GM19025 (cell line): Measurements from ENCODE around the gene PTTG1IP.
"Not testable (repeated sequence)": the region's sequence is repeated elsewhere in the genome, so short reads cannot be mapped to it uniquely, and the experiment has no call there.

ENCODE experiments used
- ATAC-seq: cut with Tn5 transposase; IDR thresholded peaks from one replicate; pipeline ENCODE4 v1.9.1; 2021; ENCODE audit warnings: mild to moderate bottlenecking, low read depth, moderate library complexity; ENCODE audit not compliant: unreplicated experiment

The PTTG1IP gene

DNA sequence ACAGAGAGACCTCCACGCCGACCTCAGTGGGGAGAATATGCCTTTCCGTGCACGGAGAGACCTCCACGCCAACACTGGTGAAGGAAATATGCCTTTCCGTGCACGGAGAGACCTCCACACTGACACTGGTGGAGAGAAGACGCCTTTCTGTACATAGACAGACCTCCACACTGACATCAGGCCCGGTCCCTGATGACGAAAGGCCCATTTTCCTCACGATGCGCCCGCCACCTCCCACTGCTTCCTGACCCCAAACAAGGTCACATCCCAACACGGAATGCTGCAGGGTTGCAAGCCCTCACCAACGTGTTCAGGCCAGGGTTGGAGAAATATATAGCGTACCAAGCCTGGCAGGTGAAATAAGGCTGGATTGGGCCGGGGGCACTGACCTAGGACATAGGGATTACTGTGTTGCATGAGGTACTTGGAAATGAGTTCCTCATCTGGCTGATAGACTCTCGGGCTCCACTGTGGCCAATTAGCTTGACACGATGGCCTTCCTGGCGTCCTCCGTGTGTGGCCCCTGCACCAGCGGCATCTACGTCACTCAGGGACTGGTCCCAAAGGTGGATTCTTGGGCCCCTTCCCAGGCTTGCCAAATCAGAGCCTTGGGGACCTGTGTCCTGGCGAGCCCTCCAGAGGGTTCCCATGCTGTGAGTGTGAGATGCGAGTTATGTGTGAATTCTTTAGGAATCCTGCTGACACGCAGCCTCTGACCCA is 39.1 kb downstream of the PTTG1IP start:
- ATAC-seq: no peak

- no peak for ATAC-seq
These were observed 39.8 kb downstream of the PTTG1IP start for GRCh38 chr21:44833663-44834062.

DNA sequence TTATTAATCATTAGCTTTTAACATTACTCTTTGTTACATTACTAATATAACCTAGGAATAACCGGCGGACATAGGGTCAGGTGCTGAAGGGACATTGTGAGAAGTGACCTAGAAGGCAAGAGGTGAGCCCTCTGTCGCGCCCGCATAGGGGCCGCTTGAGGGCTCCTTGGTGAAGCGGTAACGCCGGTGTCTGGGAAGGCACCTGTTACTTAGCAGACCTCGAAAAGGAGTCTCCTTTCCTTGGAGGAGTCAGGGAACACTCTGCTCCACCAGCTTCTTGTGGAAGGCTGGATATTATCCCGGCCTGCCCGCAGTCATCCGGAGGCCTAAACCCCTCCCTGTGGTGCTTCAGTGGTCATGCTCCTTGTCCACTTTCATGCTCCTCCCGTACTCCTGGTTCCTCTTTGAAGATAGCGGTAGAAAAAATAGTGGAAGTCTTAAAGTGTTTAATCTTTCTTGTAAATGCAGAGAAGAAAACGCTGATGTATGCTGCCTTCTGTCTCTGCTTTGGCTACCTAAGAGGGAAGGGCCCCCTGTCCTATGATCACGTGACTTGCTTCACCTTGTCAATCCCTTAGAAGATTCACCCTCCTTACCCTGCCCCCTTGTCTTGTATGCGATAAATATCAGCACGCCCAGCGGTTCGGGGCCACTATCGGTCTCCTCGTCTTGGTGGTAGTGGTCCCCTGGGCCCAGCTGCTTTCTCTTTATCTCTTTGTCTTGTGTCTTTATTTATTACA is 40.8 kb downstream of the PTTG1IP start:
- ATAC-seq: not testable (repeated sequence)

DNA sequence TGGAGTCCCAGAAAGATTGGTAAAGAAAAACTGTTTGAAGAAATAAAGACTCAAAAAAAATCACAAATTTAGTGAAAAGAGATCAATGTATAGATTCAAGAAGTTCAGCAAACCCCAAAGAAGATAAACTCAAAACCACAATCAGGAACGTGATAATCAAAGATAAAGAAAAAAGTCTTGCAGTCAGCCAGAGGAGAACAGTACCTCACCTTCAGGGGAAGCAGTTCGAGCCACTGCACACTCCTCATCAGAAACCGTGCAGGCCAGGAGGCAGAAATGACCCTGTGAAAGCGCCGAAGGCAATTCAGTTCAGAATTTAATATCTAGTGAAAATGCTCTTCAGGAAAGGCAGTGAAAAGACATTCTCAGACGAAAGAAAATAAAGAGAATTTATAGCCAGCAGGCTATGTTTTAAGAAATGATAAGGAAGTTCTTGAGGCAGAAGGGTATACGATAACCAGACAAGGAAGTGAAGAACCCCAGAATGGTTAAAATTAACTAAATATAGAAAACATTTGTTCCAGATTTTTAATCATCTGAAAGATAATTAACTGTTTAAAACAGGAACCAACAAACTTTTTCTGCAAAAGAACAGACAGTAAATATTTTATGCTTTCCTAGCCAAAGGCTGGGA is 42.1 kb downstream of the PTTG1IP start:
- no peak for ATAC-seq

DNA sequence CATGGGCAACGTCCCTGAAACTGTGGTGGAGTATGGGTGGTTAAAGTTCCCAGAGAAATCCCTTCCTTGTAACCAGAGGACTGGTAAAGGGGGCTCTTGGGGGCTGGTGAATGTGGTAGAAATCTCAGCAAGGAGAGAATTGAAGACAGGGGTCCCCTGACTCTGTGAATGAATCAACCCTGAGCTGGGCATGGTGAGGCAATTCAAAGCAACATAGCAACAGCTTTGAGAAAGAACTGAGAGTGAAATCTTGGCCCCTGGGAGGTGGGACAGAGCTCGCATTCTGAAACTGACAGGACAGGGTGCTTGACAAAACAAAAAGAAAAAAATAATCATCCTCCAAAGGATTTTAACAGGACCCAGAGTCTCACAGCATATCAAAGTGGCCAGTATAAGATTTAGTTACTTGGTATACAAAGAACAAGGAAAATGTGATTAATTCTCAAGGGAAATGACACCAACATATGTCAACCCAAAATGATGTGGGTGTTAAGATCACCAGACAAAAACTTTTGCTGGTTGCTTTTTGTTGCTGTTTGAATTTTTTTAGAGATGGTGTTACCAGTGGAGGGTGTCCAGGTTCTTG is 43.9 kb downstream of the PTTG1IP start:
- no peak for ATAC-seq

DNA sequence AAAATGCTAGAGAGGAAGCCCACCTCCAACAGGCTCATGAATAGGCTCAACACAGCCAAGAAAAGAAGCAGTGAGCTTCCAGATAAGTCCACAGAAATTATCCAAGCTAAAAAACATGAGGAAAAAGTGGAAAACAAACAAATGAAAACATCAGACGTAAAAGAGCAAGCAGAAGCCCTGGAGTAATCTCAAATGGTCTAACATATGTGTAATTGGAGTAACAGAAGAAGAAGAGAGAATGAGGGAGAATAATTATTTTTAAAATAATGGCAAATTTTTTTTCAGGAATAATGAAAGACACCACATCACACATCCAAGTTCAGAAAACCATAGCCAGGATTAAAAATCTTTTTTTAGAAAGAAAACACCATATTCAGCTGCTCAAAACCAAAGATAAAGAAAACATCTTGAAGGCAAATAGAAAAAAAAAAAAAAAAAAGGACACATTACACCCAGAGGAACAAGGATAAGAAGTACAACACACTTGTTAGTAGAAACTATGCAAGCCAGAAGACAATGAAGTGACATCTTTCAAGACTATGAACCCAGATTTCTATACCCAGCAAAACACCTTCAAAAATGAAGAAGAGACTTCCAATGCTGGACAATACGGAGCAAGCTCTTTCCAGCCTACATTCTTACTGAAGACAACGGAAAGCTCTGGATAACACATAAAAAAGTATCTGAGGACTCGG is 45.0 kb downstream of the PTTG1IP start:
- no peak for ATAC-seq

DNA sequence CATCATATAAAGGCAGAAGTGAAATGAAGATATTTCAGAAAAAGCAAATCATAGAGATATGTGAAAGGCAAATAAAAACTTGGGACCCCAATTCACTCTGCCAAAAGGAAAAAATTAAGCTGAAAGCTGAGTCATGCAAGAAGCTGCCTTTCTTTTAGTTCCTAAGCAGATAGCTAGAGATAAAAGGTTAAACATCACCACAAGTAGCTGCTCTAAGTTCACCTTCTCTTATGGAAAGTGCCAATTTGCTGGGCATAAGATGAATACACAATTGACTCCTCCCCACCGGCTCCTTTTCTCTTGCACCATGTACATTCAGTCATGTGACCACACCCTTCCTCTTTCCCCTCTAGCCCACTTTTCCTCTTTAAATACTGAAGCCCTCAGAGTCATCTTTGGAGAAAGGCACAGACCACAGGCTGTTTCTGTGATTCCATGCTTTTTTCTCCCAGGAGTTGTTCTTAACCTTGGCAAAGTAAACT is 50.3 kb downstream of the PTTG1IP start:
- no peak for ATAC-seq

DNA sequence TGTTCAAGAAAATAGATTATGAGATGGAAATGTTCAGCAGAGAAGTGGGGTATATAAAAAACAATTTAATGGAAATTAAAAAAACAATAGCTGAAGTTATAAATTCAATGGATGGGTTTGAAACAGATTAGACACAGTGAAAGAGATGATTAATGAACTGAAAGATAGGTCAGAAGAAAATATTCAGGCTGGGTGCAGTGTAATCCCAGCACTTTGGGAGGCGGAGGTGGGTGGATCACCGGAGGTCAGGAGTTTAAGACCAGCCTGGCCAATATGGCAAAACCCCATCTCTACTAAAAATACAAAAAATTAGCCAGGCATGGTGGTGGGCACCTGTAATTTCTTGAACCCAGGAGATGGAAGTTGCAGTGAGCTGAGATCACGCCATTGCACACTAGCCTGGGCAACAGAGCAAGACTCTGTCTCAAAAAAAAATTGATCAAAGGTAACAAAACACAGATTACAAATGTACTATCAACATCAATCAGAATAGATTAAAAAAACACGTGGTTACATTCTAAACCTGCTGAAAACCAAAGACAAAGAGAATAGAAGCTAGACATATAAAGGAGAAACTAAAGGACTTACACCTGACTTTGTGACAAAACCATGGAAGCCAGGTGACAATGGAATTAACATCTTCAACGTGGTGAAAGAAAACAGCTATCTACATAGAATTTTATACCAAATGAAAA is 50.9 kb downstream of the PTTG1IP start:
- ATAC-seq: no peak

- ATAC-seq: no peak
These were observed 52.6 kb downstream of the PTTG1IP start for GRCh38 chr21:44820851-44821250.

- no peak for ATAC-seq
These were observed 53.9 kb downstream of the PTTG1IP start for GRCh38 chr21:44819283-44820243.

- no peak for ATAC-seq
These were observed 54.9 kb downstream of the PTTG1IP start for GRCh38 chr21:44818640-44819011.

DNA sequence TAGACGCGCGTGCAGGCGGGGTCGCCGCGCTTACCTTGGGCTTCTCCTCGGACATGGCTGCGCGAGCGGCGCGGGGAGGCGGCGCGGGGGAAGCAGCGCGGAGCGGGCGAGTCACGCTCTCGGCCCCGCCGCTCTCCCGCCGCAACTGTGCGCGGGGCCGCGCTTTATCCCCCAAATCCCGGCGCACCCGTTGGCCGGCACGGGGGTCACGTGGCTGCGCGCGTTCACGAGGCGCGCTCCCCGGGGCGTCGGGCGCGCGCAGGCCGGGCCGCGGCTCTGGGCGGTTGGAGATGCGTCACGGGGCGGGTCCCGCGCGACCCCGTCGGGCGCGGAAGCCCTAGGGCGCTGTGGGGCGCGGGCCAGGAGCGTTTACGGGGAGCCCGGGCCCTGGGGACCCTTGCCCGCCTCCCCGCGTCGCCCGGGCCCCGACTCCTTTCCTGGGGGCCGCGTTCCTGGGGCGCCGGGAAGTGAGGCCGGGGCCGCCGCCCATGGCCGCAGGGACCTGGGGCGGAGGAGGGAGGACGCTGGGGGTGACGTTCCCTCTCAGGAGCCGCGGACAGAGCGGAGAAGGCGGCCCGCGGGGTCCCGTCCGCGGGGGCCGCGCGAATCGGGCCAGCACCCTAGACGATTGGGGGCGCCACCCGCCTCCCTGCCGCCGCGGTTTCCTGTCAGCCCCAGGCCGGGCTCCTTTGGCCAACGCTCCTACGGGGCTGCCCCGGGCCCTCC is 55.4 kb downstream of the PTTG1IP start, which contains the start of gene SUMO3:
TSS of gene SUMO3 (minus strand) at position 149 of the 726 bp plus-strand sequence. CDS start at position 55, 94 bp downstream.
- ATAC-seq: peak; percentile 54

DNA sequence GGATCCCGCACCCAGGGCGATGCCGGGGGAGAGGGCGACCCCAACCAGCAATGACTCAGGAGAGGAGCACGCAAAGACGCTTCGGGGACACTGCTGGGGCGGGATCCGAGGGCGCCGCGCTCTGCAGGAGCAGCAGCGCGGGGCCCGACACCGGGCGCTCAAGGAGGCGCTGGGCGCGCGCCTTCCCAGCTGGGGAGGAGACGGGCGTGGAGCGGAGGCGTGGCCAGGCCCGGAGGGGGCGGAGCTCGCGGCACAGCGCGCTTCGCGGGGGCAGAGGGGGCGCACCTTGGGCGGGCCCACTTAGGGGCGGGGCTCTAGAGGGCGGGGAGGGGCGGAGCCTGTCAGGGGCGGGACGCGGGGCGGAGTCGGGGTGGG is 56.0 kb downstream of the PTTG1IP start:
- ATAC-seq: peak; percentile 77

- ATAC-seq: no peak
These were observed 56.6 kb downstream of the PTTG1IP start for GRCh38 chr21:44816761-44817505.

- ATAC-seq: no peak
These were observed 57.5 kb downstream of the PTTG1IP start for GRCh38 chr21:44815852-44816628.

DNA sequence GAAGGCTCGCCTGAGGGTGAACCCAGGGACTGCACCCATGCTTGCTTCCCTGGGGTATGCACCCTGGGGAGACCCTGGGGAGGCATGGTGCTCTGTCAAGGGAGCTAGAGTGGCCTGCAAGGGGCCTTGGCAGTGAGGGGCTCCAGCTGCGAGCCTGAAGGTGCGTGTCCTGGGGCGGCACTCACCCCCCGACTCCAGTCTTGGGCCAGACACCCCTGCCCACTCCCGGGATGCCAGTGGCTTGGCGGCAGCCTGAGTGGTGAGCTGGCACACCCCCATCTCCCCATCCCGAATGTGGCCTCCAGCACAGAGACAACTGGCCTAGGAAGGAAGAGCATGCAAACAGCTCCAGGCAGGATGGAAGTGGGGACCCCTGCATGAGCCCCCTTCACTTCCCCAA is 58.3 kb downstream of the PTTG1IP start:
- ATAC-seq: no peak
